Left lung (tissue), 10 donors: ENCODE measurements around the gene MACROD2. TPM values are rescaled to one million over a fixed set of nuclear protein-coding genes. Genes with fewer than 3 reads are reported as not detected.

Experiments used
- ATAC-seq: fragments of 200-7000 bp; cut with Tn5 transposase; one replicate; pipeline ENCODE4 v1.9.1; 2020; ENCODE audit warnings: moderate library complexity
- DNase-seq, 4 donors: peaks; one replicate each; pipeline ENCODE4 v3.0.0-alpha.2; 2013 to 2020
- H3K27ac ChIP-seq, 2 donors: fragments of 200-600 bp; sonication (generic) in 1 of 2; one replicate each; pipeline versions ENCODE4 v1.5.0 to v1.8.0; 2020 to 2021
- H3K27me3 ChIP-seq, 2 donors: fragments of 200-600 bp; sonication (generic) in 1 of 2; one replicate each; pipeline versions ENCODE4 v1.5.0 to v1.8.0; 2020 to 2021
- H3K36me3 ChIP-seq, 2 donors: fragments of 200-600 bp; sonication (generic) in 1 of 2; one replicate each; pipeline versions ENCODE4 v1.5.0 to v1.8.0; 2020 to 2021
- H3K4me1 ChIP-seq, 2 donors: fragments of 200-600 bp; one replicate each; pipeline ENCODE4 v1.8.0; 2021
- H3K4me3 ChIP-seq, 2 donors: fragments of 200-600 bp; sonication (generic) in 1 of 2; one replicate each; pipeline versions ENCODE4 v1.5.0 to v1.8.0; 2020 to 2021; ENCODE audit warnings: mild to moderate bottlenecking in 1 of 2
- H3K9me3 ChIP-seq, 2 donors: fragments of 200-600 bp; sonication (generic) in 1 of 2; one replicate each; pipeline versions ENCODE4 v1.5.0 to v1.8.0; 2020 to 2021
- CTCF ChIP-seq, 2 donors: fragments of 200-600 bp; sonication (generic) in 1 of 2; IDR thresholded peaks; one replicate each; pipeline versions ENCODE4 v1.5.0 to v1.8.0; 2021; ENCODE audit warnings: antibody characterized with exemption in 2 of 2
- intact Hi-C, 2 donors: fragments of 100-400 bp; cut with DNase I; formaldehyde crosslinking; loops; one replicate each; pipeline versions ENCODE4 v1.11.2 to v1.14.2; 2022
- polyA plus RNA-seq, 6 donors: library from polyadenylated mRNA; unstranded; fragments of 120-200 nt; gene quantifications; one replicate each; pipeline ENCODE4 v1.2.1, GENCODE V29; 2013; ENCODE audit not compliant: insufficient read length in 6 of 6
- total RNA-seq, 2 donors: library from RNA; stranded (reverse); fragmentation: NEBNext Ultra II Directional; extraction: Animal tissue kit (Norgen Biotek cat#: 25700); gene quantifications; one replicate each; pipeline ENCODE4 v1.2.1, GENCODE V29; 2021
- donor health status: DM: no; HTN: yes; CAD: no.
- donor health status: DM: no; HTN: no; CAD: no.

The MACROD2 gene
- total and polyA plus RNA-seq, 8 donors: 6.1 to 23.6 (median 8.9) TPM

- Histone ChIP-seq H3K4me1 (no peaks in the 10 kb centered on the region), H3K9me3 (peaks cover 0 to 42% of the 10 kb centered on the region in 2 donors), H3K27ac (no peak overlapping the region), H3K4me3 (no peak overlapping the region), H3K36me3 (no peaks in the 10 kb centered on the region), H3K27me3 (no peaks in the 10 kb centered on the region)
- TF ChIP-seq CTCF (IDR thresholded peaks at IDR 0.05): no peak
- ATAC-seq: no peak
- intact Hi-C loops: no loop called here
- no peak for DNase-seq
These were observed 2004.8 kb downstream of the MACROD2 start for GRCh38 chr20:16000112-16000511.

- Histone ChIP-seq H3K27me3 (no peaks in the 10 kb centered on the region), H3K4me1 (no peaks in the 10 kb centered on the region), H3K4me3 (no peak overlapping the region), H3K36me3 (no peaks in the 10 kb centered on the region), H3K9me3 (peaks cover 0 to 36% of the 10 kb centered on the region in 2 donors), H3K27ac (no peak overlapping the region)
- ATAC-seq (no peak), DNase-seq (no peak)
- intact Hi-C loops: no loop called here
- no peak for TF ChIP-seq CTCF (IDR thresholded peaks at IDR 0.05)
These were observed 2006.0 kb downstream of the MACROD2 start for GRCh38 chr20:16001286-16001685.

- Histone ChIP-seq H3K27ac (no peak overlapping the region), H3K36me3 (no peaks in the 10 kb centered on the region), H3K9me3 (peaks cover 0 to 17% of the 10 kb centered on the region in 2 donors), H3K27me3 (no peaks in the 10 kb centered on the region), H3K4me3 (no peak overlapping the region), H3K4me1 (no peaks in the 10 kb centered on the region)
- ATAC-seq (no peak), DNase-seq (no peak)
- TF ChIP-seq CTCF (IDR thresholded peaks at IDR 0.05): no peak
- intact Hi-C loops: no loop called here
These were observed 2008.0 kb downstream of the MACROD2 start for GRCh38 chr20:16003310-16003709.

GRCh38 chr20:16004108-16004854 lies 2009.0 kb downstream of the MACROD2 start:
- intact Hi-C loops: no loop called here
- H3K36me3 ChIP-seq: no peaks in the 10 kb centered on the region
- no peak for TF ChIP-seq CTCF (IDR thresholded peaks at IDR 0.05)
- no peak overlapping the region for H3K27ac ChIP-seq
- H3K9me3 ChIP-seq: peaks cover 0 to 8% of the 10 kb centered on the region in 2 donors
- no peak for DNase-seq
- no peak for ATAC-seq
- no peak overlapping the region for H3K4me3 ChIP-seq
- H3K27me3 ChIP-seq: no peaks in the 10 kb centered on the region
- H3K4me1 ChIP-seq: no peaks in the 10 kb centered on the region

- H3K27ac ChIP-seq: no peak overlapping the region
- no peaks in the 10 kb centered on the region for H3K4me1 ChIP-seq
- ATAC-seq: no peak
- no peak for TF ChIP-seq CTCF (IDR thresholded peaks at IDR 0.05)
- H3K4me3 ChIP-seq: no peak overlapping the region
- H3K36me3 ChIP-seq: no peaks in the 10 kb centered on the region
- H3K27me3 ChIP-seq: no peaks in the 10 kb centered on the region
- H3K9me3 ChIP-seq: no peaks in the 10 kb centered on the region
- intact Hi-C loops: no loop called here
- DNase-seq: no peak
These were observed 2010.0 kb downstream of the MACROD2 start for GRCh38 chr20:16005021-16005914.
